IMR-90 (cell line): ENCODE data around the gene ZNF207. TPM values are rescaled to one million over a fixed set of nuclear protein-coding genes. Genes with fewer than 3 reads are reported as not detected.

Experiments used
- ATAC-seq: fragments of 200-7000 bp; cut with Tn5 transposase; 2 replicates; pipeline ENCODE4 v1.9.1; 2020; ENCODE audit warnings: low read depth, mild to moderate bottlenecking, moderate library complexity
- BruUV-seq: library from RNA; stranded (reverse); fragments of 400-500 nt; replicated peaks from 2 replicates; lab custom pipeline; 2021; lab: Mats Ljungman, UMichigan
- CTCF ChIA-PET: fragments of 300-600 bp; formaldehyde crosslinking; extraction: SDS; loops from one replicate; lab custom pipeline; 2021; ENCODE audit warnings: antibody characterized with exemption; lab: Yijun Ruan, JAX
- POLR2A ChIA-PET: fragments of 300-600 bp; sonication (Branson Sonifier 250); formaldehyde crosslinking; loops from one replicate; lab custom pipeline; 2022; ENCODE audit warnings: antibody characterized with exemption; ENCODE audit not compliant: unreplicated experiment; lab: Charles Lee
- DNase-seq: peaks from one replicate; pipeline ENCODE4 v3.0.0; 2013
- H2AFZ ChIP-seq: replicated peaks from 2 replicates; pipeline ENCODE3; 2013; ENCODE audit warnings: low read length, mild to moderate bottlenecking; ENCODE audit not compliant: poor library complexity
- H2AK5ac ChIP-seq: 2 replicates; pipeline ENCODE4 v1.6.1; 2013; ENCODE audit warnings: low read depth, low read length, inconsistent platforms
- H2AK9ac ChIP-seq: replicated peaks from 2 replicates; pipeline ENCODE3; 2013; ENCODE audit warnings: mild to moderate bottlenecking, low read depth, low read length, moderate library complexity; ENCODE audit not compliant: poor library complexity
- H2BK120ac ChIP-seq: 2 replicates; pipeline ENCODE4 v1.6.1; 2013; ENCODE audit warnings: low read depth, low read length, inconsistent platforms
- H2BK15ac ChIP-seq: 3 replicates; pipeline ENCODE4 v1.6.1; 2013; ENCODE audit warnings: low read depth, low read length, inconsistent platforms
- H2BK20ac ChIP-seq: 2 replicates; pipeline ENCODE4 v1.6.1; 2013; ENCODE audit warnings: low read depth, mild to moderate bottlenecking, inconsistent platforms, low read length, moderate library complexity
- H2BK5ac ChIP-seq: 2 replicates; pipeline ENCODE4 v1.6.1; 2013; ENCODE audit warnings: mild to moderate bottlenecking, low read depth, low read length, inconsistent platforms; ENCODE audit not compliant: poor library complexity, severe bottlenecking
- H3K14ac ChIP-seq: replicated peaks from 2 replicates; pipeline ENCODE4 v1.6.1; 2013; ENCODE audit warnings: low read depth, low read length, inconsistent platforms
- H3K18ac ChIP-seq: 2 replicates; pipeline ENCODE4 v1.6.1; 2013; ENCODE audit warnings: low read depth, low read length, control low read depth
- H3K23ac ChIP-seq: 2 replicates; pipeline ENCODE4 v1.6.1; 2013; ENCODE audit warnings: low read depth, low read length, inconsistent platforms
- H3K27ac ChIP-seq: 2 replicates; pipeline ENCODE4 v1.5.1; 2013; ENCODE audit warnings: mild to moderate bottlenecking, control low read depth, low read length; ENCODE audit not compliant: insufficient read depth
- H3K27me3 ChIP-seq: 2 replicates; pipeline ENCODE4 v1.6.1; 2013; ENCODE audit warnings: low read length; ENCODE audit not compliant: control insufficient read depth, insufficient read depth
- H3K36me3 ChIP-seq: 2 replicates; pipeline ENCODE4 v1.6.1; 2013; ENCODE audit warnings: low read length, mixed read lengths; ENCODE audit not compliant: control insufficient read depth, insufficient read depth
- H3K4ac ChIP-seq: 2 replicates; pipeline ENCODE4 v1.6.1; 2013; ENCODE audit warnings: low read depth, low read length, inconsistent platforms
- H3K4me1 ChIP-seq: 2 replicates; pipeline ENCODE4 v1.6.1; 2013; ENCODE audit warnings: low read length, mixed read lengths; ENCODE audit not compliant: control insufficient read depth, insufficient read depth
- H3K4me2 ChIP-seq: 2 replicates; pipeline ENCODE4 v1.6.1; 2013; ENCODE audit warnings: low read depth, mild to moderate bottlenecking, control low read depth, low read length, moderate library complexity
- H3K4me3 ChIP-seq: 2 replicates; pipeline ENCODE4 v1.5.1; 2013; ENCODE audit warnings: low read depth, mild to moderate bottlenecking, control low read depth, low read length, moderate library complexity; ENCODE audit not compliant: insufficient read depth
- H3K56ac ChIP-seq: 2 replicates; pipeline ENCODE4 v1.6.1; 2013; ENCODE audit warnings: low read length, inconsistent platforms; ENCODE audit not compliant: insufficient read depth; ENCODE audit errors: extremely low read depth
- H3K79me1 ChIP-seq, 2 experiments: 2 replicates each; pipeline ENCODE4 v1.6.1; 2013; ENCODE audit warnings: low read length in 2 of 2, inconsistent platforms in 1 of 2, low read depth in 1 of 2
- H3K9ac ChIP-seq: 2 replicates; pipeline ENCODE4 v1.6.1; 2013; ENCODE audit warnings: low read depth, low read length, control low read depth
- H3K9me1 ChIP-seq: 2 replicates; pipeline ENCODE4 v1.6.1; 2013; ENCODE audit warnings: low read length, inconsistent platforms; ENCODE audit not compliant: insufficient read depth
- H3K9me3 ChIP-seq: 2 replicates; pipeline ENCODE4 v1.6.1; 2013; ENCODE audit warnings: low read length; ENCODE audit not compliant: control insufficient read depth, insufficient read depth
- H4K20me1 ChIP-seq: 2 replicates; pipeline ENCODE4 v1.6.1; 2013; ENCODE audit warnings: low read length, inconsistent platforms; ENCODE audit not compliant: insufficient read depth
- H4K5ac ChIP-seq: 2 replicates; pipeline ENCODE4 v1.6.1; 2013; ENCODE audit warnings: mild to moderate bottlenecking, low read depth, low read length, control low read depth
- H4K8ac ChIP-seq, 2 experiments: 2 replicates each; pipeline ENCODE4 v1.6.1; 2013; ENCODE audit warnings: low read depth in 2 of 2, low read length in 2 of 2, control low read depth in 1 of 2, inconsistent platforms in 1 of 2
- H4K91ac ChIP-seq: 2 replicates; pipeline ENCODE4 v1.6.1; 2013; ENCODE audit warnings: low read depth, low read length, inconsistent platforms; ENCODE audit not compliant: insufficient read depth
- CEBPB ChIP-seq: IDR thresholded peaks from 2 replicates; pipeline ENCODE4 v1.6.1; 2012; ENCODE audit warnings: low read depth, low read length, improper control_type of control experiment
- CHD1 ChIP-seq: IDR thresholded peaks from 2 replicates; pipeline ENCODE4 v1.6.1; 2012; ENCODE audit warnings: low read depth, low read length, improper control_type of control experiment
- FOS ChIP-seq: fragments of 150-350 bp; IDR thresholded peaks from 2 replicates; pipeline ENCODE4 v1.6.1; 2016; ENCODE audit warnings: low read depth, low read length
- MAZ ChIP-seq: IDR thresholded peaks from 2 replicates; pipeline ENCODE4 v1.6.1; 2012; ENCODE audit warnings: low read depth, mild to moderate bottlenecking, low read length, improper control_type of control experiment, moderate library complexity, borderline replicate concordance
- MXI1 ChIP-seq: IDR thresholded peaks from 2 replicates; pipeline ENCODE4 v1.6.1; 2012; ENCODE audit warnings: low read depth, mild to moderate bottlenecking, low read length, moderate library complexity, borderline replicate concordance
- NFE2L2 ChIP-seq: fragments of 150-350 bp; IDR thresholded peaks from 2 replicates; pipeline ENCODE4 v1.6.1; 2016; ENCODE audit warnings: low read depth, mild to moderate bottlenecking, low read length
- POLR2A ChIP-seq: IDR thresholded peaks from 2 replicates; pipeline ENCODE4 v1.6.1; 2012; ENCODE audit warnings: mild to moderate bottlenecking, low read depth, low read length
- RCOR1 ChIP-seq: IDR thresholded peaks from 2 replicates; pipeline ENCODE4 v1.6.1; 2012; ENCODE audit warnings: mild to moderate bottlenecking, low read length, improper control_type of control experiment; ENCODE audit not compliant: insufficient replicate concordance
- RFX5 ChIP-seq: IDR thresholded peaks from 2 replicates; pipeline ENCODE4 v1.8.0; 2012; ENCODE audit warnings: low read depth, mild to moderate bottlenecking, low read length, moderate library complexity
- WGBS, 2 experiments: methylation state at CpG; one replicate each; pipeline versions ENCODE4 v1.1.5 to v1.1.7; 2013; ENCODE audit warnings: missing lambda C conversion rate in 2 of 2; ENCODE audit not compliant: insufficient read length in 1 of 2; ENCODE audit errors: extremely low coverage in 2 of 2; 5-methylcytosine and 5-hydroxymethylcytosine counted together
- dilution Hi-C: fragments of 300-500 bp; cut with HindIII; formaldehyde crosslinking; loops from one replicate; pipeline ENCODE4 v1.14.3; 2018; ENCODE audit warnings: low sequenced_read_pairs; ENCODE audit not compliant: unreplicated experiment
- in situ Hi-C: fragments of 300-500 bp; cut with MboI; formaldehyde crosslinking; loops from 3 replicates; pipeline ENCODE4 v1.14.3; 2019; ENCODE audit warnings: low sequenced_read_pairs, inconsistent platforms, mixed read lengths
- intact Hi-C: fragments of 100-400 bp; cut with micrococcal nuclease; formaldehyde crosslinking; loops from 2 replicates; pipeline ENCODE4 v1.10.0; 2022
- polyA plus RNA-seq, 3 experiments: library from polyadenylated mRNA; depleted of rRNA; stranded (reverse); fragments of >200 nt; gene quantifications; 2 replicates each; pipeline ENCODE4 v1.2.3, GENCODE V29; 2012; ENCODE audit warnings: low replicate concordance in 1 of 3
- total RNA-seq: library from RNA; depleted of rRNA; stranded (reverse); fragments of >200 nt; gene quantifications from 2 replicates; pipeline ENCODE4 v1.2.3, GENCODE V29; 2012
- TF ChIP-seq, protein P1 (sequence below): fragments of 150-350 bp; IDR thresholded peaks from 2 replicates; pipeline ENCODE4 v1.6.1; 2017; ENCODE audit warnings: mild to moderate bottlenecking, antibody characterized with exemption, low read length, low read depth
- TF ChIP-seq, protein P2 (sequence below): conservative IDR thresholded peaks from 2 replicates; pipeline ENCODE4 v1.5.1; 2012; ENCODE audit warnings: mild to moderate bottlenecking, low read depth, low read length, improper control_type of control experiment

The ZNF207 gene
- total and polyA plus RNA-seq, 2 of the 4 experiments (the other 2 are of a cell fraction) = 199 to 207 TPM

DNA sequence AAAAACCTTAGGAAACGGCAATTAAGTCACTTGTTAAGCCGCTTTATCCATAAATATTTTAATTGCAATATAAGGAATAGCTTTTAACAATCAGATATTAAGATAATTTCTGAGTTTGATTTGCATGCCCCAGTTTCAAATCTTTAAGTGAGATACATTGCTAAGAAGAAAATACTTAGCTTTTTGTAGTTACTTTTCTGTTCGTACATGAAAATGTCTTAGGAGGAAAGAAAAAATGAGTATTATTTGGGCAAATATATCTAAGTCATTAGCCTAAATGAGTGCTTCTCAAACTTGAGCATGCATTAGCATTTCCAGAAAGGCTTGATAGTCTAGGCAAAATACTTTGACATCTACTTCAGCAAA is 6.4 kb downstream of the ZNF207 start:
- H3K23ac ChIP-seq = no peak overlapping the region
- no peak overlapping the region for H2AK9ac ChIP-seq
- ChIA-PET CTCF (no interaction called here), POLR2A (no interaction called here)
- WGBS, 2 experiments = no CpG with 5 or more reads among the region's 3 CpGs
- H3K4ac ChIP-seq = no peak overlapping the region
- no peak overlapping the region for H2BK15ac ChIP-seq
- no peak overlapping the region for H2BK120ac ChIP-seq
- no peak overlapping the region for H4K5ac ChIP-seq
- no peak for TF ChIP-seq FOS
- TF ChIP-seq CEBPB = no peak
- no peak for TF ChIP-seq NFE2L2
- no peak for TF ChIP-seq MAZ
- TF ChIP-seq, protein P1, sequence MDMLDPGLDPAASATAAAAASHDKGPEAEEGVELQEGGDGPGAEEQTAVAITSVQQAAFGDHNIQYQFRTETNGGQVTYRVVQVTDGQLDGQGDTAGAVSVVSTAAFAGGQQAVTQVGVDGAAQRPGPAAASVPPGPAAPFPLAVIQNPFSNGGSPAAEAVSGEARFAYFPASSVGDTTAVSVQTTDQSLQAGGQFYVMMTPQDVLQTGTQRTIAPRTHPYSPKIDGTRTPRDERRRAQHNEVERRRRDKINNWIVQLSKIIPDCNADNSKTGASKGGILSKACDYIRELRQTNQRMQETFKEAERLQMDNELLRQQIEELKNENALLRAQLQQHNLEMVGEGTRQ = no peak
- TF ChIP-seq RFX5 = no peak
- no peak for TF ChIP-seq CHD1
- TF ChIP-seq, protein P2, sequence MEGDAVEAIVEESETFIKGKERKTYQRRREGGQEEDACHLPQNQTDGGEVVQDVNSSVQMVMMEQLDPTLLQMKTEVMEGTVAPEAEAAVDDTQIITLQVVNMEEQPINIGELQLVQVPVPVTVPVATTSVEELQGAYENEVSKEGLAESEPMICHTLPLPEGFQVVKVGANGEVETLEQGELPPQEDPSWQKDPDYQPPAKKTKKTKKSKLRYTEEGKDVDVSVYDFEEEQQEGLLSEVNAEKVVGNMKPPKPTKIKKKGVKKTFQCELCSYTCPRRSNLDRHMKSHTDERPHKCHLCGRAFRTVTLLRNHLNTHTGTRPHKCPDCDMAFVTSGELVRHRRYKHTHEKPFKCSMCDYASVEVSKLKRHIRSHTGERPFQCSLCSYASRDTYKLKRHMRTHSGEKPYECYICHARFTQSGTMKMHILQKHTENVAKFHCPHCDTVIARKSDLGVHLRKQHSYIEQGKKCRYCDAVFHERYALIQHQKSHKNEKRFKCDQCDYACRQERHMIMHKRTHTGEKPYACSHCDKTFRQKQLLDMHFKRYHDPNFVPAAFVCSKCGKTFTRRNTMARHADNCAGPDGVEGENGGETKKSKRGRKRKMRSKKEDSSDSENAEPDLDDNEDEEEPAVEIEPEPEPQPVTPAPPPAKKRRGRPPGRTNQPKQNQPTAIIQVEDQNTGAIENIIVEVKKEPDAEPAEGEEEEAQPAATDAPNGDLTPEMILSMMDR = no peak
- no peak for TF ChIP-seq POLR2A
- TF ChIP-seq MXI1 = no peak
- TF ChIP-seq RCOR1 = no peak
- peaks cover 10 to 53% of the 10 kb centered on the region in 2 experiments for H3K79me1 ChIP-seq
- H3K14ac ChIP-seq = no peak overlapping the region
- intact Hi-C loops = no loop called here
- in situ Hi-C loops = no loop called here
- no peaks in the 10 kb centered on the region for H3K27me3 ChIP-seq
- ATAC-seq (no peak), DNase-seq (no peak)
- no peak overlapping the region for H3K27ac ChIP-seq
- H2BK20ac ChIP-seq = no peak overlapping the region
- BruUV-seq = no TSS peak
- no peak overlapping the region for H2BK5ac ChIP-seq
- no peak overlapping the region for H2AFZ ChIP-seq
- peaks cover 6% of the 10 kb centered on the region for H3K4me1 ChIP-seq
- peaks cover 50% of the 10 kb centered on the region for H3K36me3 ChIP-seq
- H4K91ac ChIP-seq = no peak overlapping the region
- dilution Hi-C loops = no loop called here
- no peaks in the 10 kb centered on the region for H3K9me3 ChIP-seq
- no peak overlapping the region for H3K4me3 ChIP-seq
- peaks cover 12% of the 10 kb centered on the region; the same call in 1 of the 2 replicates for H3K9me1 ChIP-seq
- H3K56ac ChIP-seq = no peak overlapping the region
- no peak overlapping the region for H2AK5ac ChIP-seq
- H4K20me1 ChIP-seq = peaks cover 91% of the 10 kb centered on the region
- H3K18ac ChIP-seq = no peak overlapping the region
- H3K4me2 ChIP-seq = no peak overlapping the region
- H3K9ac ChIP-seq = no peak overlapping the region
- no peak overlapping the region for H4K8ac ChIP-seq
